Activated naive CD8-positive, alpha-beta T cell treated with anti-CD3 and anti-CD28 coated beads, Interleukin-2, amount 50 U/mL, for 24 hours (primary cell): ENCODE measurements around the gene ST6GALNAC4.

Experiments
- ATAC-seq: fragments of 150-1000 bp; cut with Tn5 transposase; one replicate; pipeline ENCODE4 v1.10.0; 2021
- DNase-seq: peaks from one replicate; pipeline ENCODE4 v3.0.0; 2021
- H3K27ac Mint-ChIP-seq: one replicate; pipeline ENCODE4 v1.8.0; 2021; ENCODE audit warnings: mild to moderate bottlenecking, mixed read lengths
- H3K27me3 Mint-ChIP-seq: one replicate; pipeline ENCODE4 v1.8.0; 2021; ENCODE audit warnings: mixed read lengths
- H3K36me3 Mint-ChIP-seq: one replicate; pipeline ENCODE4 v1.8.0; 2021; ENCODE audit warnings: low read depth, mixed read lengths
- H3K4me1 Mint-ChIP-seq: one replicate; pipeline ENCODE4 v1.8.0; 2021; ENCODE audit warnings: mixed read lengths
- H3K4me3 Mint-ChIP-seq: one replicate; pipeline ENCODE4 v1.8.0; 2021; ENCODE audit warnings: mild to moderate bottlenecking, moderate library complexity, mixed read lengths
- H3K9me3 Mint-ChIP-seq: one replicate; pipeline ENCODE4 v1.8.0; 2021; ENCODE audit warnings: mixed read lengths

The ST6GALNAC4 gene

DNA sequence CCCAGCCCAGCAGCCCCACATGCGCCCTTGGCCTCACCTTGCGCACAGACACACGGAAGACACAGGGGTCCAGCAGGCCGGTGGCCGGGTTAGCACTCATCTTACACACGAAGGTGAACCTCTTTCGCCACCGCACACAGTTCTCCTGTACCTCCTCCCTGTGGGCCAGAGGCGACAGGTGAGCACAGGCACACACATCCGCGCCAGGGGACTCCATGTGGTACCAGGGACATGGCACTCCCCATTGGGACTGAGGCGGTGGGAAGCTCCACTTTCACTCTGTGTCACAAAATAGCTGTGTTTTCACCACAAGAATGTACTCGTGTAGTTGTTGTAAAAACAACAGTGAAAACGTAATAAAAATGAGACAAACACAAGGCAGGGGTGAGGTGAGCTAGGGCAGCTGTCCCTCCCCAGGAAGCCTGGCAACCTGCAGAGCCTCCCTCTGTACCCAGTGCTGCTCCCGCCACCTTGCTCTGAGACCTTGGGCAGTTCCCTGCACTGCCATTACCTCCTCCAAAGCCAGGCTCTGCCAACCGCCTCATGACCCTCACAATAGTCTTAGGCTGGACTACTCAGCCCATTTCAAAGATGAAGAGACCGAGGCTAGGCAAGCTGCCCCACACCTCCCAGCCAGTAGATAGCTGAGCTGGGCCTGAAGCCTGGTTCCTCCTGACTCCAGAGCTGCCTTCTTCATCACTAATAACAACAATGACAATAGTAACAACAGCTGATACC, 37.1 kb upstream of the ST6GALNAC4 start:
- H3K36me3 Mint-ChIP-seq, result peaks cover 4% of the 10 kb centered on the region
- DNase-seq, result no peak
- H3K4me3 Mint-ChIP-seq, result no peak overlapping the region
- peak overlapping the region; percentile 82 for H3K27ac Mint-ChIP-seq
- H3K27me3 Mint-ChIP-seq, result no peaks in the 10 kb centered on the region
- H3K4me1 Mint-ChIP-seq, result peaks cover 82% of the 10 kb centered on the region
- ATAC-seq, result no peak
- H3K9me3 Mint-ChIP-seq, result no peaks in the 10 kb centered on the region

DNA sequence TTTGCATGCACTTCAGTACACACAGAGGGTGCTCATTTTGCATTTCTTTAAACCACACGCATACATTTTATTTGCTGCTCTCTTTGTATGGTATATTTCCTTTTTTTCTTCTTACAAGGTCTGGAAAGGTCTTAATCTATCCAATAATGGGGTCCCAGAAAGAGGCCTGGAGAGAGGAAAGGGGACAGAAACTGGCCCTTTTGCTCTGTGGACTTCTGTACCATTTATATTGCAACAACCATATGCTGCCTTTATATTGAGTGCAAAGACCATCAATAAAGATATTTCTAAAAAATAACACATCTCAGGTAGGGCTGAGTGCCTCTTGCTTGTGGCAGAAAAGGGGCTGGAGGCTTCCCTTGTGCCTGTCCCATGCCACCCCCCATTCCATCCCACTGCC, 36.3 kb upstream of the ST6GALNAC4 start:
- Mint-ChIP-seq H3K4me3 (no peak overlapping the region), H3K9me3 (no peaks in the 10 kb centered on the region), H3K4me1 (peaks cover 81% of the 10 kb centered on the region), H3K27me3 (no peaks in the 10 kb centered on the region), H3K27ac (peak overlapping the region; percentile 54), H3K36me3 (peaks cover 4% of the 10 kb centered on the region)
- ATAC-seq (no peak), DNase-seq (no peak)

- no peak overlapping the region for H3K4me3 Mint-ChIP-seq
These were observed 33.9 kb upstream of the ST6GALNAC4 start for GRCh38 chr9:127950513-127951289.

DNA sequence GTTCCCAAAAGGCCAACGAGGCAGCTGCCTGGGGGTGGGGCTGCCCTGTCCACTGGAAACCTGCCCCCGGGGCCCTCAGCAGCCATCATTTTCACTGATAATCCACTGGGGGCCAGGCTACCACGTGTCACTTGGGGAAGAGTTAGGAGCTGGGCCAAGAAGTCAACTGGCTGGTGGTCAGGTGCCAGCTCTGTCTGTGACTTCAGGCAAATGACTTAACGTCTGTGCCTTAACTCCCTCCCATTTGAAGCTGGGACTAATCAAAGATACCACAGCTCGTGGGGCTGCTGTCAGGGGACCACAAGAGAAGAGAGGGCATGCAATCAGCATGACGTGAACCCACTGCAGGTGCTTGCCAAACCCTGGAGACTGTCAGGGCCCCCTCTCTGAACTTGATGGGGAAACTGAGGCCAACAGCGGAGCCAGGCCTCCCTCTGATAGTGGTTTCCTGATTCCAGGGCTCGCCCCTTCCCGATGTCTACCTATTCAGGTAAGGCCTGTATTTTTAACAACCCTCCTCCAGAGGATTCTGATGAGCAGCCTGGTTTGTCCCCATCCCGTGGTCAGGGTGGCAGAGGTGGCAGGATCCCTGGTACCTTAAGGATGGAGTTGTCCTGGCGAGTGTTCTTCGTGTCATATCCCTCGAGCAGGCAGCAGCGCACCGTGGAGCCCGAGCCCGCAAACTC, 33.1 kb upstream of the ST6GALNAC4 start:
- Mint-ChIP-seq H3K9me3 (no peaks in the 10 kb centered on the region), H3K4me3 (no peak overlapping the region), H3K36me3 (peaks cover 5% of the 10 kb centered on the region), H3K27ac (peak overlapping the region; percentile 82), H3K27me3 (no peaks in the 10 kb centered on the region), H3K4me1 (peaks cover 57% of the 10 kb centered on the region)
- ATAC-seq, result no peak
- DNase-seq, result no peak

More at GRCh38 chr9:127950513-127951289, 33.9 kb upstream of the ST6GALNAC4 start:
- ATAC-seq (no peak), DNase-seq (no peak)
- H3K27me3 Mint-ChIP-seq, result no peaks in the 10 kb centered on the region
- no peaks in the 10 kb centered on the region for H3K9me3 Mint-ChIP-seq
- peaks cover 4% of the 10 kb centered on the region for H3K36me3 Mint-ChIP-seq
- H3K27ac Mint-ChIP-seq, result peak overlapping the region; percentile 82
- H3K4me1 Mint-ChIP-seq, result peaks cover 65% of the 10 kb centered on the region

DNA sequence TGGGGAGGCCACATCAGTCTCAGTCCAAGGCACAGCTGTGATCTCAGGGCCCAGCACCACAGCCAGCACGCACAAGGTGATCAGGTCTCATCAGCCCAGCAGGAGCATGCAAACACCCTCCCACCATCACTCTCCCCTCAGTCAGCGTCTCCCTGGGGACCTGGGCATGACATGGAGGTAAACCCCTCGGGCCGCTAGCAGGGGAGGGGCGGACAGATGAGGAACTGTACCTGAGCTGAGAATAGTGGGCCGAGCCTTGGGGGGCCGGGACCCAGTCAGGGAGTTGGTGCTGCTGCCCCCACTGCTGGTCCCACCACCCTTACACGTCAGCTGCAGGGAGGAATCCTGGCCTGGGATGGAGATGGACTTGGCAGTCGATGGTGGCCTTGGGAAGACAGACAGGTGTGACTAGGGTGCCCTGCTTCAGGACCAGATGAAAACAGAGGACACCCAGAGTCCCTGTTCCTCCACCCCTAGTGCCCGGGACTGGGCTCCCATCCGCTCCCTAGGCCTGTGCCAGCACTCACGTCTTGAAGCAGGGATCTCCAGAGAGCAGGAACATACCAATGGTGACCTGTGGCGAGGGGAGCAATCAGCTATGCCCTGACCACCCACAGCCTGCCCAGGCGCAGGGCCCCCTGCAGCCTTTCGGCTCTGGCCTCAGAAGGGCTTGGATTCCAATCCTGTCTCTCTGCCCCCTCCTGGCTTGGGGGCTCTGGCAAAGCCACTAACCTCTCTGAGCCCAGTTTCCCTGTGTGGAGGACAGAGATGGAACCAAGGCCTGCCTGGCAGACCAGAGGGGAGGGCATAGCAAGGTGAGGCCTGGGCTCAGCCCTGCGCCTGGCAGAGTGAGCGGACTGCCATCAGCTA, 31.2 kb upstream of the ST6GALNAC4 start:
- H3K4me3 Mint-ChIP-seq, result no peak overlapping the region
- DNase-seq (no peak), ATAC-seq (no peak)
- peak overlapping the region; percentile 69 for H3K27ac Mint-ChIP-seq
- peaks cover 51% of the 10 kb centered on the region for H3K4me1 Mint-ChIP-seq
- H3K27me3 Mint-ChIP-seq, result no peaks in the 10 kb centered on the region
- no peaks in the 10 kb centered on the region for H3K9me3 Mint-ChIP-seq
- H3K36me3 Mint-ChIP-seq, result peaks cover 6% of the 10 kb centered on the region

DNA sequence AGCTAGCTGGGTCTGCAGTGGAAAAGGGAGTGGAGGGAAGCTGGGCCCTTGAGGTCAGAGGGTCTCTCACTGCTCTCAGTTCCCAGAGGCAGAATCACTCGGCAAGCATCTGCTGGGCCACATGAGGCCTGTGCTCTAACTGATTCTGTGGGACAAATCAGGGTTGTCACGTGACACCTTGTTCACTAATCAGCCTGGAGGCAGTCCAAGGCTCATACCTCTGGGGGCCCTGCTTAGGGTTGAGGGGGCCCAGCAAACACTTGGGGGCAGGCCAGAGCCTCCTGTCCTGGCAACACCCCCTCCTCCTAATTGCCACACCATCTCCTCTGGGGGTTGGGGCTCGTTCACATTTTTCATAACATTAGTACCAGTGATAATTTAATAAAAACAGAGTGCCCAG, 29.9 kb upstream of the ST6GALNAC4 start:
- Mint-ChIP-seq H3K27ac (peak overlapping the region; percentile 14), H3K4me3 (no peak overlapping the region), H3K36me3 (peaks cover 12% of the 10 kb centered on the region), H3K27me3 (no peaks in the 10 kb centered on the region), H3K9me3 (no peaks in the 10 kb centered on the region), H3K4me1 (peaks cover 49% of the 10 kb centered on the region)
- DNase-seq (no peak), ATAC-seq (no peak)

DNA sequence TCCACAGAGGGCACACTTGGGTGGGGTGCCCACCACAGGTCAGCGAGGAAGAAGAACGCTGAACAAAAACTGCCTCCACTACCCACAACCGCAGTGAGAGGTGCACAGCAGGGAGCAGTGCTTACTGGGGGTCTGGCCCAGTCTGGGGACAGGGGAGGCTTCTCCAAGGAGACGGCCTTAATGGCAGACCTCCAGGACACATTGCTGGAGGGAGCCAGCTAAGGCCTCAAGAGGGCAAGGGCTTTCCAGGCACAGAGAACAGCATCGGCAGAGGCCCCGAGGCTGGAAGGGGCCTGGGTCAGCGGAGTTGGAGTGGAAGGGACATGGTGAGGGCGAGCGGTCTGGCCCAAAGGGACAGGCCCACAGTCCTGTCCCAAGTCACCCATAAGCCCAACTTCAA, 29.1 kb upstream of the ST6GALNAC4 start:
- H3K4me1 Mint-ChIP-seq, result peaks cover 44% of the 10 kb centered on the region
- peaks cover 10% of the 10 kb centered on the region for H3K36me3 Mint-ChIP-seq
- DNase-seq (no peak), ATAC-seq (no peak)
- H3K27me3 Mint-ChIP-seq, result no peaks in the 10 kb centered on the region
- no peaks in the 10 kb centered on the region for H3K9me3 Mint-ChIP-seq
- H3K4me3 Mint-ChIP-seq, result no peak overlapping the region
- no peak overlapping the region for H3K27ac Mint-ChIP-seq

GRCh38 chr9:127945338-127945737, 28.5 kb upstream of the ST6GALNAC4 start:
- Mint-ChIP-seq H3K27me3 (no peaks in the 10 kb centered on the region), H3K4me1 (peaks cover 38% of the 10 kb centered on the region), H3K27ac (no peak overlapping the region), H3K9me3 (no peaks in the 10 kb centered on the region), H3K4me3 (no peak overlapping the region), H3K36me3 (peaks cover 14% of the 10 kb centered on the region)
- no peak for ATAC-seq
- DNase-seq, result no peak

GRCh38 chr9:127944586-127945218, 27.9 kb upstream of the ST6GALNAC4 start:
- DNase-seq (no peak), ATAC-seq (no peak)
- H3K27me3 Mint-ChIP-seq, result no peaks in the 10 kb centered on the region
- peaks cover 14% of the 10 kb centered on the region for H3K36me3 Mint-ChIP-seq
- H3K4me1 Mint-ChIP-seq, result peaks cover 31% of the 10 kb centered on the region
- no peak overlapping the region for H3K4me3 Mint-ChIP-seq
- H3K27ac Mint-ChIP-seq, result no peak overlapping the region
- no peaks in the 10 kb centered on the region for H3K9me3 Mint-ChIP-seq

DNA sequence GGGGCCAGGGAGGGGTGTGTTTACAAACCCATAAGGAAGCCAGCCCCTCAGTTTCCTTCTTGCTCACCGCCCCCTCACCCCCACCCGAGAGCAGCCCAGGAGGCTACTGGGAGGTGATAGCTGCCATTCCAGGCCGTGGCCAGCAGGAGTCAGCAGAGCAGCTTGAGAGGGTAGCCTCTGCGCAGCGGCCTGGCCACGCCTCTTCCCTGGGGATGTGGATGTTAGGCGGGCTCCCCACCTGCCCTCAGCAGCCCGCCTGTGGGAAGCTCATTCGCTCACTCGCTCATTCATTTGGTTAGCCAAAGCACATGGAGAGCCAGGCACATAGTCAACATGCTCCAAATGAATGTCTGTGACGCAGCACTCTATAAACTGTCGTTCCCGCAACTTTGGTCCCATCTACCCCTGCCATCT, 26.9 kb upstream of the ST6GALNAC4 start:
- Mint-ChIP-seq H3K27me3 (no peaks in the 10 kb centered on the region), H3K27ac (peak overlapping the region; percentile 68), H3K4me1 (peaks cover 29% of the 10 kb centered on the region), H3K36me3 (peaks cover 13% of the 10 kb centered on the region), H3K9me3 (no peaks in the 10 kb centered on the region), H3K4me3 (no peak overlapping the region)
- DNase-seq (peak; percentile 87), ATAC-seq (peak; percentile 78)

GRCh38 chr9:127943011-127943662, 26.3 kb upstream of the ST6GALNAC4 start:
- no peak for ATAC-seq
- H3K36me3 Mint-ChIP-seq, result peaks cover 12% of the 10 kb centered on the region

DNA sequence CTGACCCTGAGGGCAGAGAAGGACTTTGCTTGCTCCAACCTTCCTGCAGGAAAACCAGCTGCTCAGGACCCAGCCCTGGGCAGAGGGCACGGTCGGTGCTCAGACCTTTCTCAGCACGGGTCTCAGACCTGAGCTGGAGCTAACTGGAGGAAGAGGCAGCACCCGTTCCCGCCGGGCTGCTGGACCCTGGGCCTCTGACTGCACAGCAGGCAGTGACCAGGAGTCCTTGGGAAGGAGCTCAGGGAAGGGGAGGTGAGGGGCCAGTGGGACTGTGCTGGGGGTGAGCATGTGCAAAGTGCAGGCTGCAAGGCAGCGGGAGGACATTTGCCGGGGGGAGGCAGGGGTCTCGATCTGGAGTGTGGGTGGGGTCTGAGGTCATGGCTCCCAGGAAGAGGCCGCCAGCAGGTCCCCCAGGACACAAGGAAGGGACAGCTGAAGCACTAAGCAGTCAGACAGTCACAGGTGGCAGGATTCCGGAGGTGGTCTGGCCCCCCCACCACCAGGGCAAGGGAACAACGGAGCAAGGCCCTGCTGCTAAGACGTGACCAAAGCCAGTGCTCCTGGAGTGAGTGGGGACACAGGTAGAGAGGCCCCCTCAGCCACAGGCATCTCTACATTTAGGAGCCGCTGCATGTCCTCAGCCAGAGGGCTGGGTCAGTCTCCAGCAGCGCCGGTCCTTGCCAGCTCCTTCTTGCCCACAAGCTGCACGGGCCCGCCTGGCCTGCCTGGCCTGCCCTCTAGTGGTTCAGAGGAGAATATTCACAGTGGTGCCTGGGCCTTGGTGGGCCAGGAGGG, 25.6 kb upstream of the ST6GALNAC4 start:
- H3K36me3 Mint-ChIP-seq, result peaks cover 14% of the 10 kb centered on the region
- DNase-seq (peak; percentile 61), ATAC-seq (peak; percentile 40)
- H3K27me3 Mint-ChIP-seq, result peaks cover 3% of the 10 kb centered on the region
- no peaks in the 10 kb centered on the region for H3K9me3 Mint-ChIP-seq
- H3K27ac Mint-ChIP-seq, result peak overlapping the region; percentile 73
- peaks cover 34% of the 10 kb centered on the region for H3K4me1 Mint-ChIP-seq
- H3K4me3 Mint-ChIP-seq, result no peak overlapping the region

More at GRCh38 chr9:127943011-127943662, 26.3 kb upstream of the ST6GALNAC4 start:
- no peaks in the 10 kb centered on the region for H3K9me3 Mint-ChIP-seq
- H3K27me3 Mint-ChIP-seq, result no peaks in the 10 kb centered on the region
- H3K4me3 Mint-ChIP-seq, result no peak overlapping the region
- H3K27ac Mint-ChIP-seq, result peak overlapping the region; percentile 73
- peaks cover 29% of the 10 kb centered on the region for H3K4me1 Mint-ChIP-seq
- DNase-seq, result no peak

DNA sequence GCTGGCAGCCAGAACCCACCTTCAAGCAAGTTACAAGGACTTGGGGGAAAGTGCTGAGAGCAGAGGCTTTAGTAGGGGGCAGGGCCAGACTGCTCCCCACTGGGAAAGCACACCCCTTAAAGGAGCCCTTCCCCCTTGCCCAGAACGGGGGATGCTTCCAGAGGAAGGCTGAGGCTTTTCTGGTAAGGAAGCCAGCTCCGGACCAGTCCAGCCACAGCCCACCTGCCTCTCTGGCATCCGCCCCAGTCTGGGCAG, 25.0 kb upstream of the ST6GALNAC4 start:
- Mint-ChIP-seq H3K4me1 (peaks cover 34% of the 10 kb centered on the region), H3K27me3 (peaks cover 3% of the 10 kb centered on the region), H3K9me3 (no peaks in the 10 kb centered on the region), H3K36me3 (peaks cover 14% of the 10 kb centered on the region), H3K4me3 (no peak overlapping the region), H3K27ac (no peak overlapping the region)
- DNase-seq (no peak), ATAC-seq (no peak)
